Duodenal mucosa (tissue), 2 donors: Measurements from ENCODE around the gene TTLL8.

Source experiments
- H3K27ac ChIP-seq: one replicate; pipeline ENCODE4 v1.7.0; 2013; ENCODE audit warnings: low read depth, low read length
- H3K27me3 ChIP-seq, 2 donors: one replicate each; pipeline ENCODE4 v1.7.0; 2013; ENCODE audit warnings: low read length in 2 of 2, control low read depth in 1 of 2; ENCODE audit not compliant: insufficient read depth in 2 of 2, control insufficient read depth in 1 of 2
- H3K36me3 ChIP-seq, 2 donors: one replicate each; pipeline ENCODE4 v1.7.0; 2013; ENCODE audit warnings: low read length in 2 of 2, control low read depth in 1 of 2; ENCODE audit not compliant: insufficient read depth in 2 of 2, control insufficient read depth in 1 of 2
- H3K4me1 ChIP-seq, 2 donors: one replicate each; pipeline ENCODE4 v1.7.0; 2013; ENCODE audit warnings: low read length in 2 of 2, control low read depth in 1 of 2; ENCODE audit not compliant: insufficient read depth in 2 of 2, control insufficient read depth in 1 of 2
- H3K4me3 ChIP-seq, 2 donors: one replicate each; pipeline ENCODE4 v1.7.0; 2013; ENCODE audit warnings: low read length in 2 of 2, low read depth in 1 of 2
- H3K9ac ChIP-seq, 2 donors: one replicate each; pipeline ENCODE4 v1.7.0; 2013; ENCODE audit warnings: low read length in 2 of 2, low read depth in 1 of 2
- H3K9me3 ChIP-seq, 2 donors: one replicate each; pipeline ENCODE4 v1.7.0; 2013; ENCODE audit warnings: low read length in 2 of 2, control low read depth in 1 of 2; ENCODE audit not compliant: control insufficient read depth in 1 of 2

The TTLL8 gene

DNA sequence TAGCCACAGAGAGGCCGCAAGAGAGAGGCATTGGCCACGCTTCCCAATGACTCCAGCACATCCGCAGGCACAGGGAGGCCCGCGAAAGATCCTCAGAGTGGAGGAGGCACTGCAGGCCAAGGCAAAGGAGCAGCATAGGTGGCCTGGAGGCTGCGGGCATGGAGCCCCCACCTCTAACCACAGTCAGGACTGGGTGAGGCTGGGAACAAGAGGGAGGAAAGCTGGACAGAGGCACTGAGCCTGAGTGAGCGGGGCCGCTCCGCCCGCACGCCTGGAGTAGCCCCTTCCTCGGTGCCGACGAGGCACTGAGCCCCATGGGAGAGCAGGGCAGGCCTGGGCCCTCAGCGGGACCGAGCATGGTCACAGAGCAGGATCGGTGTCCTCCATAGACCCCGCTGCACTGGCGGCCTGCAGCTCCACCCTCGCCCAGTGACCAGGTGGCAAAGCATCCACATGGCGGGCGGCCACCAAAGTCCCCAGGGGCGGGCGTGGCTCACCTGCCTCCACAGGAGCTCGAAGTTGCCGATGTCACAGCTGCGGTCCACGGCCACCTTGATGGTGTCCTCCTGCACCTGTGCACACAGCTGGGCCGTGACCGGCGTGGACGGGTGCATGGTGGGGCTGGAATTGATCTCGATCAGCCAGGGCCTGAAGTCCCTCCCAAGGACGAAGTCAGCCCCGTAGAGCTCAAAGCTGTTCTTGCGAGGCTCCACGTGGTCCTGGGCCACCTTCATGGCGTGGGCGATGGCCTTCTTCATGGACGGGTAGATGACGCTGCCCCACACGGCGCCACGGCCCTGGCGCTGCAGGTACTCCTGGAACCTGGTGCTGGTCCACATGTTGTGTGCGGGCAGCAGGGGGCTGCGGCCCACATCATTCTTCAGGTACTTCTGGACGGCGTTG is 26.7 kb downstream of the TTLL8 start:
- Histone ChIP-seq H3K4me1 (peaks cover 7 to 11% of the 10 kb centered on the region in 2 donors), H3K27ac (no peak overlapping the region), H3K4me3 (no peak overlapping the region), H3K9me3 (no peaks in the 10 kb centered on the region), H3K9ac (no peak overlapping the region), H3K36me3 (no peaks in the 10 kb centered on the region), H3K27me3 (peaks cover 7 to 9% of the 10 kb centered on the region in 2 donors)

DNA sequence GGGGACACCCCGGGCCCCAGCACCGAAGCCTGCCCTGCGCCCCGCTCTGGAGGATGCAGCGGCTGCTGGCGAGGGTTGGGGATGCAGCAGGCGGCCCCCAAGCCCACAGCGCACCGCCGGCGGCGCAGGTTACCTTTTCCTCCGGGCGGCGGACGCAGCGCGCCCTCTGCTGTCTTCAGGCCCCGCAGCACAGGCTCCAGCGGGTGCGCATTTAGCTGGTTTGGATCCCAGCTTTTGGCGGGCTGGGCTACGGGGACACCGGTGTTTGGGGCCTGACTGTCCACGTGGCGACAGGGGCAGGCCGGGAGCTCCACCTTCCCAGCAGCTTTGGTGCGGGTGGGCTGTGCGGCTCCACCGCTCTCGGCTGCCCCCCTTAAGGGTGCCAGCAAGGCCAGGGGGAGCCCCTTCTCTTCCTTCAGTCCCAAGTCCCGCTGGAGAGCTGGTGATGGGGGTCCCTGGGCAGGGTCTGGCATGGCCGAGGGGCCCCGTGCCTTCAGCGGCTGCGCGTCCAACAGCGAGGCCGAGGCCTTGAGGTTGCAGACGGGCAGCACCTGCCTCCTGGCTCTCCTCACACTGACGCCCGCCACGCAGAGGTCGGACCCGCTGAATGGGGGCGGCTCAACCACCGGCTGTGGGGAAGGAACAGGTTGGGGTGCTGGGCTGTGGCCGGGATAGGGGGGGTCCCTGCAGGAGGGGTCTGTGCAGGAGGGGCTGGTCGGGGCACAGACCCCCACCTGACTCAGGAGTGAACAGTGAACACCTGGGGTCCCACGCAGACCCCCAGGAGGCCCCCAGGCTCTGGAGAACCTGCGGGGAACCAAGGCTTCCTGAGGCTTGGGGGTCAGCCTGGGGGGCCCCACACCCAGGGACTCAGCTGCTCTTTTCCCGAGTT is 27.6 kb downstream of the TTLL8 start:
- Histone ChIP-seq H3K27me3 (peaks cover 7 to 14% of the 10 kb centered on the region in 2 donors), H3K9me3 (no peaks in the 10 kb centered on the region), H3K9ac (no peak overlapping the region), H3K4me3 (no peak overlapping the region), H3K36me3 (no peaks in the 10 kb centered on the region), H3K27ac (no peak overlapping the region), H3K4me1 (peaks cover 7 to 11% of the 10 kb centered on the region in 2 donors)

GRCh38 chr22:50027639-50028537 is 30.2 kb downstream of the TTLL8 start:
- Histone ChIP-seq H3K9me3 (no peaks in the 10 kb centered on the region), H3K27me3 (peaks cover 0 to 16% of the 10 kb centered on the region in 2 donors), H3K4me1 (peaks cover 7 to 11% of the 10 kb centered on the region in 2 donors), H3K9ac (no peak overlapping the region), H3K36me3 (no peaks in the 10 kb centered on the region), H3K4me3 (no peak overlapping the region), H3K27ac (no peak overlapping the region)

- no peak overlapping the region for H3K9ac ChIP-seq
- H3K27ac ChIP-seq = no peak overlapping the region
- H3K27me3 ChIP-seq = peaks cover 0 to 27% of the 10 kb centered on the region in 2 donors
Observed at GRCh38 chr22:50025993-50026392, 32.1 kb downstream of the TTLL8 start.

GRCh38 chr22:50022171-50022819 is 35.8 kb downstream of the TTLL8 start:
- Histone ChIP-seq H3K4me3 (no peak overlapping the region), H3K27me3 (peaks cover 0 to 36% of the 10 kb centered on the region in 2 donors), H3K36me3 (no peaks in the 10 kb centered on the region), H3K9ac (no peak overlapping the region), H3K27ac (no peak overlapping the region), H3K4me1 (peaks cover 0 to under 1% of the 10 kb centered on the region in 2 donors), H3K9me3 (no peaks in the 10 kb centered on the region)

More at GRCh38 chr22:50025993-50026392, 32.1 kb downstream of the TTLL8 start:
- H3K4me3 ChIP-seq = no peak overlapping the region
- peaks cover 7 to 11% of the 10 kb centered on the region in 2 donors for H3K4me1 ChIP-seq
- H3K36me3 ChIP-seq = no peaks in the 10 kb centered on the region
- no peaks in the 10 kb centered on the region for H3K9me3 ChIP-seq

DNA sequence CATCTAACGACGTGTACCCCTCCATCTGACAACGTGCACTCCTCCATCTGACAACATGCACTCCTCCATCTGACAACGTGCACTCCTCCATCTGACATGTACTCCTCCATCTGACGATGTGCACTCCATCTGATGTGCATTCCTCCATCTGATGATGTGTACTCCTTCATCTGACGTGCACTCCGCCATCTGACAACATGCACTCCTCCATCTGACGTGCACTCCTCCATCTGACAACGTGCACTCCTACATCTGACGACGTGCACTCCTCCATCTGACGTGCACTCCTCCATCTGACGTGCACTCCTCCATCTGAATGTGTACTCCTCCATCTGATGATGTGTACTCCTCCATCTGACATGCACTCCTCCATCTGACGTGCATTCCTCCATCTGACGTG is 37.5 kb downstream of the TTLL8 start:
- H3K4me1 ChIP-seq = peaks cover 0 to 3% of the 10 kb centered on the region in 2 donors
- H3K9ac ChIP-seq = no peak overlapping the region
- no peak overlapping the region for H3K4me3 ChIP-seq
- no peaks in the 10 kb centered on the region for H3K9me3 ChIP-seq
- no peaks in the 10 kb centered on the region for H3K36me3 ChIP-seq
- H3K27me3 ChIP-seq = peaks cover 4 to 42% of the 10 kb centered on the region in 2 donors
- no peak overlapping the region for H3K27ac ChIP-seq

GRCh38 chr22:50019316-50019715 is 38.8 kb downstream of the TTLL8 start:
- no peak overlapping the region for H3K27ac ChIP-seq
- H3K4me3 ChIP-seq = no peak overlapping the region
- H3K9ac ChIP-seq = no peak overlapping the region
- no peaks in the 10 kb centered on the region for H3K9me3 ChIP-seq
- H3K4me1 ChIP-seq = peaks cover 0 to 3% of the 10 kb centered on the region in 2 donors
- no peaks in the 10 kb centered on the region for H3K36me3 ChIP-seq
- H3K27me3 ChIP-seq = peaks cover 11 to 46% of the 10 kb centered on the region in 2 donors

DNA sequence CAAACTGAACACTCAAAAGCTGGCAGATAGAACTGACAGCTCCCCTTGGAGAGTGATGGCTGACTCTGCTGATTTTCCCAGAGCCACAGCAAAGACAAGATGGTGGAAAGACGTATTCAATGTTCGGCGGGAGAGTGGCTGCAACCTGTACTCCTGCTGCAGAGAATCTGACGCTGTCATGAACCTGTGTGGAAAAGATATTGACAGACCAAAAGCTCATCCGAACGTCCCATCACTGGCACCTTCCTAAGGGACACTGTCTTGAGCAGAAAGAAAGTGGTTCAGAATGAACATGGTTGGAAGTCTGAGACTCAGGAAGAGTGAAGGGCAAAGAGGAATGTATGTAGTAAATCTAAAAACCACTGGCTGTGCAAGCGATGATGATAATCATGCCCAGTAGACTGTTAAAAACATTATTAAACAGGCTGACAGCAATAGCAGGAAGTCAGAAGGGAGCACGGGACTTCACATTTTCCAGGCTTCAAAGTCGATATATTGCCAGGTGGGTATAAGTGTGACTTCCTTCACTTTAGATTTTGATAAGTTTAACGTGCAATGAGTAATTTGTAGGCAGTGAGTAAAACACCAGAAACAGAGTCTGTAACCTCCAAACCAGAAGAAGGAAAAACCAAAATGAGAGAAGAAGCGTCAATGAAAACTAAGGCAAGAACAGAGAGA is 39.4 kb downstream of the TTLL8 start:
- Histone ChIP-seq H3K27ac (no peak overlapping the region), H3K27me3 (peaks cover 16 to 52% of the 10 kb centered on the region in 2 donors), H3K4me3 (no peak overlapping the region), H3K9ac (no peak overlapping the region), H3K4me1 (peaks cover 0 to 3% of the 10 kb centered on the region in 2 donors), H3K36me3 (no peaks in the 10 kb centered on the region), H3K9me3 (no peaks in the 10 kb centered on the region)
